H54 (cell line): ENCODE data around the gene LEF1.
"Not testable (repeated sequence)": the region's sequence is repeated elsewhere in the genome, so short reads cannot be mapped to it uniquely, and the experiment has no call there.

Source experiments
- DNase-seq: peaks from one replicate; pipeline ENCODE4 v3.0.0; 2011; ENCODE audit warnings: low spot score, mixed read lengths; ENCODE audit not compliant: insufficient read length
- FAIRE-seq: peaks from 3 replicates; lab custom pipeline; 2011; peaks lifted over from hg19 to GRCh38; lab: Jason Lieb, UNC
- POLR2A ChIP-seq: IDR thresholded peaks from 2 replicates; pipeline ENCODE4 v1.6.1; 2011; ENCODE audit warnings: low read depth, mild to moderate bottlenecking, low read length

The LEF1 gene

DNA sequence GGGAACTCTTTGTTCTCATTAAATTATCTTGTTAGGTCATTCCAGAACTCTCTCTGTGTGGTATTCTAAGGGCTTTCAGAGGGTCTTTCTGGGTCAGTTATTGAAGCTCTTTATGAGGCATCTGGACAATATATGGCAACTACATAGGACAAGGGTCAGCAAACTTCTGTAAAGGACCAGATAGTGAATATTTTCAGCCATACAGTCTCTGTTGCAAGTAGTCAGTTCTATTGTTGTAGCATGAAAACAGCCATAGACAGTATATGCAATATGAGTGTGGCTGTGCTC, 143.9 kb downstream of the LEF1 start:
- no peak for FAIRE-seq
- no peak for DNase-seq

GRCh38 chr4:108024085-108024877, 144.5 kb downstream of the LEF1 start:
- no peak for TF ChIP-seq POLR2A
- no peak for DNase-seq
- no peak for FAIRE-seq

More for the DNA sequence above, 143.9 kb downstream of the LEF1 start:
- TF ChIP-seq POLR2A = no peak

DNA sequence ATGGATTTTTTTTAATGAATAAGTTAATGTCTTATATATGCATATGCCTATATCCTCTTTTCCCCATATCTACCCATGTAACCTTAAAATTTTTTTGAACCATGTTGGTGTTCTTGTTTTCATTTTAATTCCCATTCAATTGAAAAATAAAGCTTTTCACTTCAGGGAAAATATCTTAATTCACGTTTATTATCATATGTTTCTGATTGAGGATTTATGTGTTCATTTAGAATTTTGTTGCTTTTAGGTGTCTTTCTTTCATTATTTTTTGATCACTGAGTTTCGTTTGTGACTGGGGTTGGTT, 149.9 kb downstream of the LEF1 start:
- FAIRE-seq (no peak), DNase-seq (no peak)
- no peak for TF ChIP-seq POLR2A

GRCh38 chr4:108018040-108018883, 150.5 kb downstream of the LEF1 start:
- no peak for FAIRE-seq
- TF ChIP-seq POLR2A = no peak
- DNase-seq = peak; percentile 19

DNA sequence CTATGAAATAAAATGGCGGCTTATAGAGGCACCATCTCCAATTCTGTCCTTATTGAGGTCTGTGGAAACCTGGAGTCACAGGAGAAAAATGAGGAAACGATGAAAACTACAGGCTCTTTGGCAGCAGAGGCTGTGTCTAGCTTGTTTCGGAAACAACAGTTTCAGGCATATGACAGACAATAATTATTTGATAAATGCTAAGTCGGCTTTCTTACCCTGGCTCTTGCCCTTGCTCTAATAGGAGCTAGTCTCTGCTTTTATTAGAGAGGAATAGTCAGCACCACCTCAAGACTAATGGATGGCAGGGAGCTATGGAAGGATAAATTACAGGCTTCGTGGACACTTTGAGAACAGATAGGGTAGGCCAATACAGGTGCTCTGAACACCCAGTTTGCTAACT, 154.8 kb downstream of the LEF1 start:
- DNase-seq (no peak), FAIRE-seq (no peak)
- TF ChIP-seq POLR2A = no peak

DNA sequence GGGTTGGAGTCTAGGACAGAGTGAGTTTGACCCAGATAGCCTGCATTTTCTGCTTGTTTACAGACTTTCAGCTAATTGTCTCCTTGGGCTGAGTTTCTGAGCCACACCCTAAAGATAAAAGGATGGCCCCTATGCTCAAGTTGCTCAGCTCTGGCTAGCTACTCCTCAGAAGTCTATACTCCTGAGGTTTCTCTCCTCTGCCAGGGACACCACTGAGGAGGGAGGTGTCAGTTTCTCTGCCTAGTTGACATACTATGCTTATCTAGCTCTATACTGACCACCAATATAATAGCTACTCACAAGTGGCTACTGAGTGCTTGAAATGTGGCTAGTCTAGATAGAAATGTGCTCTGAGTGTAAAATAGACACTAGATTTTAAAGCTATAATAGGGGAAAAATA, 155.4 kb downstream of the LEF1 start:
- DNase-seq = no peak
- TF ChIP-seq POLR2A = no peak
- no peak for FAIRE-seq

GRCh38 chr4:108012382-108012781, 156.3 kb downstream of the LEF1 start:
- FAIRE-seq, DNase-seq: not testable (repeated sequence)

DNA sequence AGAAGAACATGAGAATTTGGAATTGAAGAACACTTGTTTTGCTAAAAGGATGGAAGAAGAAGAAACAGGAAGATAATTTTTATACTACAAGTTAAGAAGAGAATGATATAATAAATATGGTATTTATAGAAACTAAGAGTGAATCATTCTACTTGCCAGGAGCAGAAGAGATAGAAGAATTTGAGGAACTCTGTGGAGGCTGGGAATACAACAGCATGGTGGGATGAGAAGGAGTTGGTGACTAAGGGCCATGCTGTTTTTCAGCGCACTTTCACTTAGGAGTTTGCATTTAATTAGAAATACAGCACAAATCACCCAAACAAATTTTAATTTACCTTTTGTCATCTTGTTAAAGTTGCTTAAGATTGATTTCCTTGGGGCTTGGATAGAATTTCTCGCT, 158.6 kb downstream of the LEF1 start:
- TF ChIP-seq POLR2A = no peak
- FAIRE-seq (no peak), DNase-seq (no peak)

DNA sequence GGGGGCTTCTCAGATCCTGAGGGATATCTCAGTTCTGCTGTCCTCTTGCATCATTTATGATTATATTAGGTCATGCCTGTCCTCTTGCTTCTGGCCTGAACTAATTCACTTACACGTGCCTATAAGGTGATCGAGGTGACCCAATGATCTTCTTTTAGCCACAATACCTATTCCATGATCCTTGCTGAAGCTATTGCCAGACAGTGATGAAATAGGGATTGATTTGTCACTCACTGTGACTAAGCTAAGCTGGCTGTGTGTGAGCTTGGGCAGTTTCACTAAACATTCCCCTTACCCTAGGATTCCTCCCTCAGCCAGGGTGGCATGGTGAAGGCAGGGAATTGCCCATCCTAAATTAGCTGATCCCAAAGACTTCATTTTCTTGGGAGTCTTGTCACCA, 160.0 kb downstream of the LEF1 start:
- FAIRE-seq (no peak), DNase-seq (no peak)
- no peak for TF ChIP-seq POLR2A

- no peak for FAIRE-seq
These were observed 160.7 kb downstream of the LEF1 start for GRCh38 chr4:108007984-108008383.

GRCh38 chr4:108006361-108006760, 162.4 kb downstream of the LEF1 start:
- no peak for FAIRE-seq
- TF ChIP-seq POLR2A = no peak
- DNase-seq = no peak

More at GRCh38 chr4:108007984-108008383, 160.7 kb downstream of the LEF1 start:
- no peak for DNase-seq
- TF ChIP-seq POLR2A = no peak

GRCh38 chr4:108005807-108006206, 162.9 kb downstream of the LEF1 start:
- FAIRE-seq = no peak

DNA sequence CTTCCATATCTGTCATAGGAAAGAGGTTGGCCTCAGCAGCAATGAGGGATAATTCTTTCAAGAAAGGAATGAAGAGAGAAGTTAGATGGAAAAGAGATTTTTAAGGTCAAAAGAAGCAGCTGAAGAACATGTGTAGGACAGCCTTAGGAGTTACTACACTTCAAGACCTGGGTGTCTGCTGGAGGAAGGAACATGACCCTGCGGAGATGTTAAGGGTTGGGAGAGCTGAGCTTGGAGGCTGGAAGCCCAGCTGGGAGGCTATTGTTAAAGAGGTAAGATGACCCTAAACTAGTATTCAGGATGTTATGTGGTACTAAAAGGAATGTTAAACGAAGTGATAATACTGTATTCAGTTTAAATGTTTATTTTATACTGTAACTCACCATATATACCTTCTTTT, 164.1 kb downstream of the LEF1 start:
- no peak for TF ChIP-seq POLR2A
- no peak for FAIRE-seq
- DNase-seq = no peak

More at GRCh38 chr4:108005807-108006206, 162.9 kb downstream of the LEF1 start:
- no peak for DNase-seq
- TF ChIP-seq POLR2A = no peak

- FAIRE-seq (no peak), DNase-seq (no peak)
- no peak for TF ChIP-seq POLR2A
These were observed 164.7 kb downstream of the LEF1 start for GRCh38 chr4:108003982-108004515.
